Tibial nerve (tissue), 4 donors: ENCODE results near the gene HSD17B12. TPM values are rescaled to one million over a fixed set of nuclear protein-coding genes. Genes with fewer than 3 reads are reported as not detected.

ENCODE experiments used
- DNase-seq, 2 donors: peaks; one replicate each; pipeline ENCODE4 v3.0.0-alpha.2; 2019; ENCODE audit warnings: low spot score in 2 of 2
- H3K27ac ChIP-seq, 4 donors: fragments of 200-600 bp; sonication (generic) in 3 of 4; one replicate each; pipeline ENCODE4 v1.5.1; 2017 to 2019; ENCODE audit warnings: mild to moderate bottlenecking in 1 of 4
- H3K27me3 ChIP-seq, 2 donors: fragments of 200-600 bp; sonication (generic) in 1 of 2; one replicate each; pipeline versions ENCODE4 v1.5.1 to v1.6.0; 2017 to 2019
- H3K36me3 ChIP-seq, 3 donors: fragments of 200-600 bp; sonication (generic); one replicate each; pipeline ENCODE4 v1.5.1; 2018 to 2019
- H3K4me1 ChIP-seq, 4 donors: fragments of 200-600 bp; sonication (generic) in 3 of 4; one replicate each; pipeline ENCODE4 v1.5.1; 2017 to 2019
- H3K4me3 ChIP-seq, 4 donors: fragments of 200-600 bp; sonication (generic) in 3 of 4; one replicate each; pipeline ENCODE4 v1.5.1; 2017 to 2019; ENCODE audit warnings: mild to moderate bottlenecking in 1 of 4, moderate library complexity in 1 of 4
- H3K9me3 ChIP-seq, 4 donors: fragments of 200-600 bp; sonication (generic) in 3 of 4; one replicate each; pipeline ENCODE4 v1.5.1; 2017 to 2019
- CTCF ChIP-seq, 5 experiments: fragments of 200-600 bp in 3 of 5; fragments of 450-650 bp in 2 of 5; sonication (generic) in 3 of 5; IDR thresholded peaks; one replicate each; pipeline ENCODE4 v1.5.1; 2016 to 2019; ENCODE audit warnings: antibody characterized with exemption in 5 of 5, mild to moderate bottlenecking in 3 of 5, moderate library complexity in 2 of 5
- EP300 ChIP-seq, 2 donors: sonication (generic); formaldehyde crosslinking; IDR thresholded peaks; one replicate each; pipeline ENCODE4 v1.6.1; 2017; ENCODE audit warnings: antibody characterized with exemption in 2 of 2, mild to moderate bottlenecking in 1 of 2
- POLR2A ChIP-seq, 2 donors: fragments of 450-650 bp; IDR thresholded peaks; one replicate each; pipeline ENCODE4 v1.6.1; 2017; ENCODE audit warnings: antibody characterized with exemption in 2 of 2, mild to moderate bottlenecking in 2 of 2, moderate library complexity in 2 of 2
- WGBS, 2 donors: methylation state at CpG; one replicate each; pipeline ENCODE4 v1.1.5; 2018; 5-methylcytosine and 5-hydroxymethylcytosine counted together
- total RNA-seq, 4 donors: library from RNA; depleted of rRNA; stranded (reverse); fragments of >200 nt; gene quantifications; one replicate each; pipeline ENCODE4 v1.1.0, GENCODE V29; 2016

Gene HSD17B12
- total RNA-seq, 4 donors from 2014 or later: 54.9 to 75.9 (median 62.9) TPM

GRCh38 chr11:43693069-43693468 lies 12.5 kb downstream of the HSD17B12 start:
- Histone ChIP-seq H3K27ac (no peak overlapping the region), H3K27me3 (no peaks in the 10 kb centered on the region), H3K4me3 (no peak overlapping the region), H3K9me3 (no peaks in the 10 kb centered on the region), H3K36me3 (no peaks in the 10 kb centered on the region), H3K4me1 (peaks cover 0 to 8% (median under 1%) of the 10 kb centered on the region in 4 donors)
- DNase-seq: no peak
- TF ChIP-seq EP300 (IDR thresholded peaks at IDR 0.05) (no peak), POLR2A (IDR thresholded peaks at IDR 0.05) (no peak), CTCF (IDR thresholded peaks at IDR 0.05) (no peak)
- WGBS, 2 donors: 88 to 94% methylated on average over 2 of the region's 2 CpGs

GRCh38 chr11:43693731-43694130 lies 13.2 kb downstream of the HSD17B12 start:
- no peak for TF ChIP-seq POLR2A (IDR thresholded peaks at IDR 0.05)
- no peak for TF ChIP-seq EP300 (IDR thresholded peaks at IDR 0.05)
- no peak for TF ChIP-seq CTCF (IDR thresholded peaks at IDR 0.05)

GRCh38 chr11:43694477-43694876 lies 13.9 kb downstream of the HSD17B12 start:
- WGBS, 2 donors: 66 to 77% methylated on average over 2 of the region's 2 CpGs
- TF ChIP-seq POLR2A (IDR thresholded peaks at IDR 0.05): no peak
- TF ChIP-seq CTCF (IDR thresholded peaks at IDR 0.05): no peak
- TF ChIP-seq EP300 (IDR thresholded peaks at IDR 0.05): no peak
- no peaks in the 10 kb centered on the region for H3K9me3 ChIP-seq

More at GRCh38 chr11:43693731-43694130, 13.2 kb downstream of the HSD17B12 start:
- 78 to 84% methylated on average over 3 of the region's 3 CpGs for WGBS, 2 donors
- no peaks in the 10 kb centered on the region for H3K9me3 ChIP-seq
- no peaks in the 10 kb centered on the region for H3K36me3 ChIP-seq
- no peak overlapping the region for H3K4me3 ChIP-seq
- no peak overlapping the region for H3K27ac ChIP-seq
- DNase-seq: no peak
- H3K27me3 ChIP-seq: no peaks in the 10 kb centered on the region
- H3K4me1 ChIP-seq: peaks cover 0 to 3% (median 0%) of the 10 kb centered on the region in 4 donors

GRCh38 chr11:43697679-43698078 lies 17.1 kb downstream of the HSD17B12 start:
- Histone ChIP-seq H3K27me3 (no peaks in the 10 kb centered on the region), H3K36me3 (peaks cover 0 to 8% (median 0%) of the 10 kb centered on the region in 3 donors), H3K27ac (no peak overlapping the region), H3K4me1 (no peaks in the 10 kb centered on the region), H3K9me3 (peaks cover 0 to 19% (median 5%) of the 10 kb centered on the region in 4 donors), H3K4me3 (no peak overlapping the region)
- TF ChIP-seq EP300 (IDR thresholded peaks at IDR 0.05): no peak
- TF ChIP-seq POLR2A (IDR thresholded peaks at IDR 0.05): no peak
- TF ChIP-seq CTCF (IDR thresholded peaks at IDR 0.05): no peak
- DNase-seq: no peak
- 59 to 60% methylated on average over 1 of the region's 1 CpG for WGBS, 2 donors

More at GRCh38 chr11:43694477-43694876, 13.9 kb downstream of the HSD17B12 start:
- Histone ChIP-seq H3K36me3 (no peaks in the 10 kb centered on the region), H3K27ac (no peak overlapping the region), H3K4me1 (peaks cover 0 to 3% (median 0%) of the 10 kb centered on the region in 4 donors), H3K27me3 (no peaks in the 10 kb centered on the region), H3K4me3 (no peak overlapping the region)
- DNase-seq: no peak

- WGBS, 2 donors: 84 to 97% methylated on average over 1 of the region's 1 CpG
- Histone ChIP-seq H3K27me3 (no peaks in the 10 kb centered on the region), H3K4me1 (no peaks in the 10 kb centered on the region), H3K9me3 (peaks cover 0 to 20% (median 5%) of the 10 kb centered on the region in 4 donors), H3K27ac (no peak overlapping the region), H3K36me3 (peaks cover 0 to 8% (median 0%) of the 10 kb centered on the region in 3 donors), H3K4me3 (no peak overlapping the region)
- DNase-seq: no peak
- TF ChIP-seq POLR2A (IDR thresholded peaks at IDR 0.05) (no peak), EP300 (IDR thresholded peaks at IDR 0.05) (no peak), CTCF (IDR thresholded peaks at IDR 0.05) (no peak)
Measured at GRCh38 chr11:43699870-43700269, 19.3 kb downstream of the HSD17B12 start.
